Pancreas (tissue), 10 donors: ENCODE data around the gene ICAM2. TPM values are rescaled to one million over a fixed set of nuclear protein-coding genes. Genes with fewer than 3 reads are reported as not detected.

Source experiments
- ATAC-seq, 4 donors: fragments of 200-7000 bp; cut with Tn5 transposase; one replicate each; pipeline versions ENCODE4 v1.8.0 to v1.9.1; 2020; ENCODE audit warnings: mild to moderate bottlenecking in 4 of 4, moderate library complexity in 4 of 4
- DNase-seq, 6 donors: peaks; one replicate each; pipeline ENCODE4 v3.0.0-alpha.2; 2020
- FAIRE-seq: peaks from 2 replicates; lab custom pipeline; 2012; peaks lifted over from hg19 to GRCh38; lab: Jason Lieb, UNC
- H3K27ac ChIP-seq, 4 donors: fragments of 200-600 bp; sonication (generic); 1 replicate in 3 of 4; 2 replicates in 1 of 4; pipeline versions ENCODE4 v1.5.0 to v1.8.0; 2020
- H3K27me3 ChIP-seq, 4 donors: fragments of 200-600 bp; one replicate each; pipeline ENCODE4 v1.8.0; 2021
- H3K36me3 ChIP-seq, 3 donors: fragments of 200-600 bp; sonication (generic) in 1 of 3; one replicate each; pipeline versions ENCODE4 v1.5.0 to v1.8.0; 2020 to 2021
- H3K4me1 ChIP-seq, 3 donors: fragments of 200-600 bp; one replicate each; pipeline ENCODE4 v1.8.0; 2021
- H3K4me3 ChIP-seq, 4 donors: fragments of 200-600 bp; sonication (generic) in 2 of 4; one replicate each; pipeline versions ENCODE4 v1.5.0 to v1.8.0; 2020 to 2021
- H3K9me3 ChIP-seq, 4 donors: fragments of 200-600 bp; one replicate each; pipeline ENCODE4 v1.8.0; 2021
- WGBS, 2 donors: extraction: QIAGEN DNeasy Blood & Tissue Kit; methylation state at CpG; one replicate each; pipeline ENCODE4 v1.1.7; 2013; 5-methylcytosine and 5-hydroxymethylcytosine counted together
- intact Hi-C, 3 donors: fragments of 100-400 bp; cut with DNase I; formaldehyde crosslinking; loops; one replicate each; pipeline versions ENCODE4 v1.11.1 to v1.14.2; 2022
- polyA plus RNA-seq, 2 donors: library from polyadenylated mRNA; stranded (reverse); fragments of 200-250 nt; gene quantifications; one replicate each; pipeline ENCODE4 v1.2.3, GENCODE V29; 2013
- total RNA-seq, 6 donors: library from RNA; stranded (reverse); fragmentation: NEBNext Ultra II Directional in 4 of 6; extraction: Animal tissue kit (Norgen Biotek cat#: 25700) in 4 of 6; gene quantifications; one replicate each; pipeline versions ENCODE4 v1.2.1 to v1.2.4, GENCODE V29; 2021 to 2023
- TF ChIP-seq, protein P1 (sequence below), 4 donors: fragments of 200-600 bp; sonication (generic) in 3 of 4; IDR thresholded peaks; one replicate each; pipeline versions ENCODE4 v1.5.0 to v1.8.0; 2021; ENCODE audit warnings: antibody characterized with exemption in 4 of 4
- donor health status: healthy with polysubstance abuse.
- donor health status: DM: no; HTN: no; CAD: no; lungs with moderate emphysema.
- donor health status: DM: no; HTN: no; CAD: no.
- donor health status: control.
- donor health status: control.
- donor health status: Bipolar disorder and iron deficiency.
- donor health status: DM: yes; HTN: yes; CAD: no.
- donor health status: DM: no; HTN: no; CAD: no.
- donor health status: DM: no; HTN: no; CAD: no.
- donor health status: DM: yes; HTN: yes; CAD: no.

ICAM2 gene
- total and polyA plus RNA-seq, 8 donors: 4.9 to 19.1 (median 7.4) TPM

DNA sequence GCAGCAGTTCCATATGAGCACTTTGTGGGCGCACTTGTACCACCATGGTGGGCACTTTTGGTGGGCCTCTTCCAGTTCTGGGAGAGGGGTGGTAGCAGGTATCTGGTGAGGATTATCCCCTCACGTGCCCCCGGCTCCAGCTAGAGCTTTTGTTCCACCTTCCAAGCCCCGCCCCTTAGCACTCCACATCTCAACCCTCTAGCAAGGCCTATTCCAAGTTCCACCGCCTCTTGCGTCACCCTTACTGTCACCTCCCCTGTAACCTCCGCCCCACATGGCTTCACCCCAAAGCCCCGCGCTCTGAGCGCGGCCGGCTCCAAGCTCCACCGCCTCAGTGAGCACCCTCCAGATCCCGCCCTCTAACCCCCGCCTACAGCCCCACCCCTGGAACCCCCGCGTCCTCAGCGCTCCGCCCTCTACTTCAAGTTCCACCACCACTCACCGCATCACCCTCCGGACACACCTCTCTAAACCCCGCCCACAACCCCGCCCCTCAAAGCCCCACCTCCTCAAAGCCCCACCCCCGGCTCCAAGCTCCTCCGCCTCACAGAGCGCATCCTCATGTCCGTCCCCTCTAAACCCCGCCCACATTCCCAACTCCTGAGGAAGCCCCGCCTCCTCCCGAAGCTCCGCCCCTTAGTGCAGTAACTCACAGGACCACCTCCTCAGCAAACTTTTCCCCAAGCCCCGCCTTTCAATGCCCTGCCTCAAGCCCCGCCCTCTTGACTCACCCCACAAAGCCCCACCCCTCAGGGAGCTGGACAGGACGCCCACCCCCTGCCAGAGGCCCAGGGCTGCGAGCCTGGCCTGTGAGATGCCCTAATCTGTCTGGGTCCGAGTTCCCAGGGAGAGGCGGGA lies 58.8 kb downstream of the ICAM2 start:
- intact Hi-C loops: no loop called here
- no peak for FAIRE-seq
- H3K36me3 ChIP-seq: no peaks in the 10 kb centered on the region
- ATAC-seq: peak; percentile 72 to 78 (median 73)
- peak in 5 of 6 donors; percentile 43 to 73 (median 62) for DNase-seq
- TF ChIP-seq, protein P1, sequence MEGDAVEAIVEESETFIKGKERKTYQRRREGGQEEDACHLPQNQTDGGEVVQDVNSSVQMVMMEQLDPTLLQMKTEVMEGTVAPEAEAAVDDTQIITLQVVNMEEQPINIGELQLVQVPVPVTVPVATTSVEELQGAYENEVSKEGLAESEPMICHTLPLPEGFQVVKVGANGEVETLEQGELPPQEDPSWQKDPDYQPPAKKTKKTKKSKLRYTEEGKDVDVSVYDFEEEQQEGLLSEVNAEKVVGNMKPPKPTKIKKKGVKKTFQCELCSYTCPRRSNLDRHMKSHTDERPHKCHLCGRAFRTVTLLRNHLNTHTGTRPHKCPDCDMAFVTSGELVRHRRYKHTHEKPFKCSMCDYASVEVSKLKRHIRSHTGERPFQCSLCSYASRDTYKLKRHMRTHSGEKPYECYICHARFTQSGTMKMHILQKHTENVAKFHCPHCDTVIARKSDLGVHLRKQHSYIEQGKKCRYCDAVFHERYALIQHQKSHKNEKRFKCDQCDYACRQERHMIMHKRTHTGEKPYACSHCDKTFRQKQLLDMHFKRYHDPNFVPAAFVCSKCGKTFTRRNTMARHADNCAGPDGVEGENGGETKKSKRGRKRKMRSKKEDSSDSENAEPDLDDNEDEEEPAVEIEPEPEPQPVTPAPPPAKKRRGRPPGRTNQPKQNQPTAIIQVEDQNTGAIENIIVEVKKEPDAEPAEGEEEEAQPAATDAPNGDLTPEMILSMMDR (IDR thresholded peaks at IDR 0.05): no peak
- no peaks in the 10 kb centered on the region for H3K27me3 ChIP-seq
- 22 to 23% methylated on average over 36 to 37 of the region's 37 CpGs for WGBS, 2 donors
- H3K9me3 ChIP-seq: no peaks in the 10 kb centered on the region
- peak overlapping the region in 1 of 4 donors; percentile 22 for H3K4me3 ChIP-seq
- no peak overlapping the region for H3K27ac ChIP-seq
- no peaks in the 10 kb centered on the region for H3K4me1 ChIP-seq

GRCh38 chr17:63960430-63960829 lies 60.0 kb downstream of the ICAM2 start:
- H3K4me3 ChIP-seq: no peak overlapping the region
- intact Hi-C loops: no loop called here
- H3K36me3 ChIP-seq: no peaks in the 10 kb centered on the region
- TF ChIP-seq, protein P1 (IDR thresholded peaks at IDR 0.05): no peak
- ATAC-seq (no peak), DNase-seq (no peak), FAIRE-seq (no peak)
- H3K9me3 ChIP-seq: no peaks in the 10 kb centered on the region
- 76 to 77% methylated on average over 7 of the region's 7 CpGs for WGBS, 2 donors
- no peaks in the 10 kb centered on the region for H3K27me3 ChIP-seq
- no peak overlapping the region for H3K27ac ChIP-seq
- H3K4me1 ChIP-seq: no peaks in the 10 kb centered on the region

GRCh38 chr17:63960006-63960405 lies 60.4 kb downstream of the ICAM2 start:
- FAIRE-seq: no peak
- intact Hi-C loops: no loop called here

GRCh38 chr17:63956296-63956920 lies 64.0 kb downstream of the ICAM2 start:
- no peaks in the 10 kb centered on the region for H3K9me3 ChIP-seq
- DNase-seq (no peak), ATAC-seq (no peak), FAIRE-seq (no peak)
- no peaks in the 10 kb centered on the region for H3K27me3 ChIP-seq
- WGBS, 2 donors: 96 to 99% methylated on average over 5 of the region's 5 CpGs
- H3K4me1 ChIP-seq: no peaks in the 10 kb centered on the region
- TF ChIP-seq, protein P1 (IDR thresholded peaks at IDR 0.05): no peak
- H3K27ac ChIP-seq: no peak overlapping the region
- intact Hi-C loops: no loop called here
- H3K36me3 ChIP-seq: no peaks in the 10 kb centered on the region
- no peak overlapping the region for H3K4me3 ChIP-seq

More at GRCh38 chr17:63960006-63960405, 60.4 kb downstream of the ICAM2 start:
- no peaks in the 10 kb centered on the region for H3K9me3 ChIP-seq
- no peaks in the 10 kb centered on the region for H3K36me3 ChIP-seq
- H3K4me3 ChIP-seq: no peak overlapping the region
- H3K4me1 ChIP-seq: no peaks in the 10 kb centered on the region
- H3K27ac ChIP-seq: no peak overlapping the region
- TF ChIP-seq, protein P1 (IDR thresholded peaks at IDR 0.05): no peak
- WGBS, 2 donors: 68 to 83% methylated on average over 7 to 9 of the region's 9 CpGs
- ATAC-seq: no peak
- no peaks in the 10 kb centered on the region for H3K27me3 ChIP-seq
- DNase-seq: no peak
